GM12878 (cell line): ENCODE measurements around the gene RALGAPB. TPM values are rescaled to one million over a fixed set of nuclear protein-coding genes. Genes with fewer than 3 reads are reported as not detected.
A peak's percentile ranks its signal among the peaks of the same experiment; 100 is the strongest.

Experiments used
- BMI1 ChIP-seq: fragments of 450-650 bp; IDR thresholded peaks from 2 replicates; pipeline ENCODE4 v1.6.1; 2016; ENCODE audit warnings: mild to moderate bottlenecking, moderate library complexity, borderline replicate concordance
- CBX5 ChIP-seq: sonication (generic); IDR thresholded peaks from 2 replicates; pipeline ENCODE4 v1.6.1; 2016; ENCODE audit warnings: low read depth, moderate library complexity, mild to moderate bottlenecking, inconsistent platforms
- CEBPB ChIP-seq, 2 experiments: fragments of 150-350 bp in 1 of 2; IDR thresholded peaks; 2 replicates each; pipeline ENCODE4 v1.6.1; 2012 to 2014; ENCODE audit warnings: low read depth in 2 of 2, low read length in 2 of 2, borderline replicate concordance in 1 of 2, inconsistent platforms in 1 of 2
- CHD1 ChIP-seq: IDR thresholded peaks from 2 replicates; pipeline ENCODE4 v1.6.1; 2012; ENCODE audit warnings: low read depth, low read length, improper control_type of control experiment
- CREB1 ChIP-seq: IDR thresholded peaks from 2 replicates; pipeline ENCODE4 v1.6.1; 2012; ENCODE audit warnings: low read depth, mild to moderate bottlenecking, inconsistent platforms
- CREM ChIP-seq: IDR thresholded peaks from 2 replicates; pipeline ENCODE4 v1.6.1; 2014; ENCODE audit warnings: antibody characterized with exemption, low read depth
- HDGF ChIP-seq: fragments of 450-650 bp; IDR thresholded peaks from 2 replicates; pipeline ENCODE4 v1.6.1; 2016; ENCODE audit warnings: antibody characterized with exemption
- JUND ChIP-seq: IDR thresholded peaks from 2 replicates; pipeline ENCODE4 v1.6.1; 2012; ENCODE audit warnings: low read depth, mild to moderate bottlenecking, low read length, improper control_type of control experiment, moderate library complexity
- KAT2A ChIP-seq: conservative IDR thresholded peaks from 2 replicates; pipeline ENCODE4 v1.6.1; 2011; ENCODE audit warnings: low read depth, low read length; ENCODE audit not compliant: control insufficient read depth
- MYC ChIP-seq: IDR thresholded peaks from 2 replicates; pipeline ENCODE4 v1.6.1; 2011; ENCODE audit warnings: mild to moderate bottlenecking, low read length, moderate library complexity, inconsistent platforms; ENCODE audit not compliant: insufficient read depth, insufficient replicate concordance, insufficient read length, severe bottlenecking
- NFXL1 ChIP-seq: fragments of 450-650 bp; IDR thresholded peaks from 2 replicates; pipeline ENCODE4 v1.6.1; 2017; ENCODE audit warnings: antibody characterized with exemption, mild to moderate bottlenecking, borderline replicate concordance
- RELA ChIP-seq: fragments of 450-650 bp; IDR thresholded peaks from 2 replicates; pipeline ENCODE4 v1.8.0; 2014; ENCODE audit warnings: borderline replicate concordance; ENCODE audit not compliant: partially characterized antibody
- RFX5 ChIP-seq: IDR thresholded peaks from 2 replicates; pipeline ENCODE4 v1.6.1; 2011; ENCODE audit warnings: low read depth, low read length, improper control_type of control experiment
- SIN3A ChIP-seq: IDR thresholded peaks from 2 replicates; pipeline ENCODE4 v1.6.1; 2012; ENCODE audit warnings: low read depth, low read length, improper control_type of control experiment
- SMC3 ChIP-seq: IDR thresholded peaks from 2 replicates; pipeline ENCODE4 v1.6.1; 2011; ENCODE audit warnings: low read length, improper control_type of control experiment, borderline replicate concordance
- TBL1XR1 ChIP-seq: IDR thresholded peaks from 2 replicates; pipeline ENCODE4 v1.6.1; 2012; ENCODE audit warnings: low read depth, low read length, improper control_type of control experiment
- ZNF622 ChIP-seq: fragments of 450-650 bp; IDR thresholded peaks from 2 replicates; pipeline ENCODE4 v1.6.1; 2017; ENCODE audit warnings: mild to moderate bottlenecking, inconsistent platforms
- polyA plus RNA-seq, 11 experiments: library from polyadenylated mRNA; depleted of rRNA in 4 of 11; unstranded in 6 of 11; stranded (reverse) in 5 of 11; fragments of >200 nt; fragmentation: Nextera tagmentation in 4 of 11; fragmentation: Illumina TruSeq in 1 of 11; extraction: Ambion mirVana in 4 of 11; extraction: Trizol in 1 of 11; gene quantifications; 1 replicate in 1 of 11; 2 replicates in 10 of 11; pipeline versions ENCODE4 v1.2.1 to v1.2.3, GENCODE V29; 2011 to 2016; ENCODE audit warnings: inconsistent platforms in 2 of 11, missing spikeins in 2 of 11, low read depth in 1 of 11
- total RNA-seq, 4 experiments: library from RNA; depleted of rRNA in 3 of 4; stranded (reverse); fragments of >200 nt in 3 of 4; fragmentation: Illumina TruSeq in 1 of 4; extraction: Trizol in 1 of 4; gene quantifications; 2 replicates each; pipeline versions ENCODE4 v1.2.1 to v1.2.3, GENCODE V29; 2013 to 2021
- TF ChIP-seq, protein P1 (sequence below): IDR thresholded peaks from 2 replicates; pipeline ENCODE4 v1.6.1; 2012; ENCODE audit warnings: improper control_type of control experiment, low read depth, low read length; ENCODE audit not compliant: insufficient replicate concordance
- TF ChIP-seq, protein P2 (sequence below): IDR thresholded peaks from 2 replicates; pipeline ENCODE4 v1.6.1; 2011; ENCODE audit warnings: mild to moderate bottlenecking, low read depth, low read length, moderate library complexity; ENCODE audit not compliant: insufficient replicate concordance
- TF ChIP-seq, protein P3 (sequence below), 3 experiments: IDR thresholded peaks in 2 of 3; conservative IDR thresholded peaks in 1 of 3; 2 replicates each; pipeline ENCODE4 v1.5.1; 2011; ENCODE audit warnings: low read depth in 3 of 3, low read length in 3 of 3, mild to moderate bottlenecking in 3 of 3, control low read depth in 2 of 3, moderate library complexity in 2 of 3, inconsistent platforms in 1 of 3, mixed read lengths in 1 of 3; ENCODE audit not compliant: control insufficient read depth in 2 of 3, insufficient read depth in 1 of 3; ENCODE audit errors: extremely low read depth in 1 of 3
- TF ChIP-seq, protein P4 (sequence below): IDR thresholded peaks from 2 replicates; pipeline ENCODE4 v1.6.1; 2011; ENCODE audit warnings: borderline replicate concordance, low read depth, mild to moderate bottlenecking, moderate library complexity, mixed read lengths, low read length; ENCODE audit not compliant: insufficient read depth; ENCODE audit errors: extremely low read length

RALGAPB gene
- total and polyA plus RNA-seq, 10 of the 15 experiments (the other 5 are each of a cell fraction or from before 2014, with no cell fraction given), result 3.7 to 23.2 (median 15.5) TPM

DNA sequence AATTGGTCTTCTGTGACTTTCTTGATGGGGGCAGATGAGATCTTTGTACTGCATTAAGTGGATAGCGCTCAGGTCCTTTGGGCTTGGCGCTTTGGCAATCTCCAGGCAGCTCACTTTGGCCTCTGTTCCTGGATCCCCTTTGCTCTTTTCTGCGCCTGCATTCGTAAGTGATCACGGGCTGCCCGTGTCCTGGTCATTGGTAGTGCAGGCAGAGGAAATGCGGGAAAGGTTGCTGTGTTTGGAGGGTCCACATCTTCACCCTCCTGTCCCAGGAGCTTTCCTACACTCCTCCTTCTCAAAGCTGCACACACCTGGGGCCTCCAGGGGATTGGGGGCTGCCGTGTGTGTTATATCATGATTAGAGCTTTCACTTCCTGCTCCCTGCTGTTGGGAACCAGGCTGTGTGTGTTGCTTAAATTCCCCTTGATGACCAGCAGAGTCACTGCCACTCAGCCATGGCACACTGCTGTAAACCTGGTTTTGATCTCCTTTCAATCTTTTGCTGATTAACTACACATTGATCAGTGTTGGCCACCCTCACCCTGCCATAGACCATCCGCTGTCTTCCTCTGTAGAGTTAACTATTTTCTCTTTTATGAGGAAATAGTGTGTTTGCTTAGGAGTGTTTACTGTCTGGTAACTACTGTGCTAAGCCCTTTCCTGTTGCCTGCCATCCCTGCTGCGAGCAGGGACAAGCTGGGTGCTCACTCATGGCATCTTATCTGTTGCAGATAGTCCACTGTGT is 24.5 kb upstream of the RALGAPB start (continued):
- TF ChIP-seq CHD1, result no peak
- TF ChIP-seq, protein P1, sequence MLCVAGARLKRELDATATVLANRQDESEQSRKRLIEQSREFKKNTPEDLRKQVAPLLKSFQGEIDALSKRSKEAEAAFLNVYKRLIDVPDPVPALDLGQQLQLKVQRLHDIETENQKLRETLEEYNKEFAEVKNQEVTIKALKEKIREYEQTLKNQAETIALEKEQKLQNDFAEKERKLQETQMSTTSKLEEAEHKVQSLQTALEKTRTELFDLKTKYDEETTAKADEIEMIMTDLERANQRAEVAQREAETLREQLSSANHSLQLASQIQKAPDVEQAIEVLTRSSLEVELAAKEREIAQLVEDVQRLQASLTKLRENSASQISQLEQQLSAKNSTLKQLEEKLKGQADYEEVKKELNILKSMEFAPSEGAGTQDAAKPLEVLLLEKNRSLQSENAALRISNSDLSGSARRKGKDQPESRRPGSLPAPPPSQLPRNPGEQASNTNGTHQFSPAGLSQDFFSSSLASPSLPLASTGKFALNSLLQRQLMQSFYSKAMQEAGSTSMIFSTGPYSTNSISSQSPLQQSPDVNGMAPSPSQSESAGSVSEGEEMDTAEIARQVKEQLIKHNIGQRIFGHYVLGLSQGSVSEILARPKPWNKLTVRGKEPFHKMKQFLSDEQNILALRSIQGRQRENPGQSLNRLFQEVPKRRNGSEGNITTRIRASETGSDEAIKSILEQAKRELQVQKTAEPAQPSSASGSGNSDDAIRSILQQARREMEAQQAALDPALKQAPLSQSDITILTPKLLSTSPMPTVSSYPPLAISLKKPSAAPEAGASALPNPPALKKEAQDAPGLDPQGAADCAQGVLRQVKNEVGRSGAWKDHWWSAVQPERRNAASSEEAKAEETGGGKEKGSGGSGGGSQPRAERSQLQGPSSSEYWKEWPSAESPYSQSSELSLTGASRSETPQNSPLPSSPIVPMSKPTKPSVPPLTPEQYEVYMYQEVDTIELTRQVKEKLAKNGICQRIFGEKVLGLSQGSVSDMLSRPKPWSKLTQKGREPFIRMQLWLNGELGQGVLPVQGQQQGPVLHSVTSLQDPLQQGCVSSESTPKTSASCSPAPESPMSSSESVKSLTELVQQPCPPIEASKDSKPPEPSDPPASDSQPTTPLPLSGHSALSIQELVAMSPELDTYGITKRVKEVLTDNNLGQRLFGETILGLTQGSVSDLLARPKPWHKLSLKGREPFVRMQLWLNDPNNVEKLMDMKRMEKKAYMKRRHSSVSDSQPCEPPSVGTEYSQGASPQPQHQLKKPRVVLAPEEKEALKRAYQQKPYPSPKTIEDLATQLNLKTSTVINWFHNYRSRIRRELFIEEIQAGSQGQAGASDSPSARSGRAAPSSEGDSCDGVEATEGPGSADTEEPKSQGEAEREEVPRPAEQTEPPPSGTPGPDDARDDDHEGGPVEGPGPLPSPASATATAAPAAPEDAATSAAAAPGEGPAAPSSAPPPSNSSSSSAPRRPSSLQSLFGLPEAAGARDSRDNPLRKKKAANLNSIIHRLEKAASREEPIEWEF, result no peak
- no peak for TF ChIP-seq SIN3A
- TF ChIP-seq RELA, result no peak
- TF ChIP-seq HDGF, result peak; percentile 48; the same call in 1 of the 2 replicates
- no peak for TF ChIP-seq CREB1
- TF ChIP-seq, protein P2, sequence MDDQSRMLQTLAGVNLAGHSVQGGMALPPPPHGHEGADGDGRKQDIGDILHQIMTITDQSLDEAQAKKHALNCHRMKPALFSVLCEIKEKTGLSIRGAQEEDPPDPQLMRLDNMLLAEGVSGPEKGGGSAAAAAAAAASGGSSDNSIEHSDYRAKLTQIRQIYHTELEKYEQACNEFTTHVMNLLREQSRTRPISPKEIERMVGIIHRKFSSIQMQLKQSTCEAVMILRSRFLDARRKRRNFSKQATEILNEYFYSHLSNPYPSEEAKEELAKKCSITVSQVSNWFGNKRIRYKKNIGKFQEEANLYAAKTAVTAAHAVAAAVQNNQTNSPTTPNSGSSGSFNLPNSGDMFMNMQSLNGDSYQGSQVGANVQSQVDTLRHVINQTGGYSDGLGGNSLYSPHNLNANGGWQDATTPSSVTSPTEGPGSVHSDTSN, result no peak
- no peak for TF ChIP-seq ZNF622
- no peak for TF ChIP-seq RFX5
- TF ChIP-seq TBL1XR1, result no peak
- TF ChIP-seq, protein P3, sequence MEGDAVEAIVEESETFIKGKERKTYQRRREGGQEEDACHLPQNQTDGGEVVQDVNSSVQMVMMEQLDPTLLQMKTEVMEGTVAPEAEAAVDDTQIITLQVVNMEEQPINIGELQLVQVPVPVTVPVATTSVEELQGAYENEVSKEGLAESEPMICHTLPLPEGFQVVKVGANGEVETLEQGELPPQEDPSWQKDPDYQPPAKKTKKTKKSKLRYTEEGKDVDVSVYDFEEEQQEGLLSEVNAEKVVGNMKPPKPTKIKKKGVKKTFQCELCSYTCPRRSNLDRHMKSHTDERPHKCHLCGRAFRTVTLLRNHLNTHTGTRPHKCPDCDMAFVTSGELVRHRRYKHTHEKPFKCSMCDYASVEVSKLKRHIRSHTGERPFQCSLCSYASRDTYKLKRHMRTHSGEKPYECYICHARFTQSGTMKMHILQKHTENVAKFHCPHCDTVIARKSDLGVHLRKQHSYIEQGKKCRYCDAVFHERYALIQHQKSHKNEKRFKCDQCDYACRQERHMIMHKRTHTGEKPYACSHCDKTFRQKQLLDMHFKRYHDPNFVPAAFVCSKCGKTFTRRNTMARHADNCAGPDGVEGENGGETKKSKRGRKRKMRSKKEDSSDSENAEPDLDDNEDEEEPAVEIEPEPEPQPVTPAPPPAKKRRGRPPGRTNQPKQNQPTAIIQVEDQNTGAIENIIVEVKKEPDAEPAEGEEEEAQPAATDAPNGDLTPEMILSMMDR (IDR thresholded peaks at IDR 0.05 in 2 of 3, conservative IDR thresholded peaks at IDR 0.05 in 1 of 3; ENCODE audit: control insufficient read depth in 2 of 3, extremely low read depth in 1 of 3, insufficient read depth in 1 of 3, low read depth in 3 of 3, low read length in 3 of 3), result peak in 2 of 3 experiments; percentile 1 to 9; a peak in 1 of 6 replicates
- no peak for TF ChIP-seq NFXL1
- no peak for TF ChIP-seq JUND
- TF ChIP-seq, protein P4, sequence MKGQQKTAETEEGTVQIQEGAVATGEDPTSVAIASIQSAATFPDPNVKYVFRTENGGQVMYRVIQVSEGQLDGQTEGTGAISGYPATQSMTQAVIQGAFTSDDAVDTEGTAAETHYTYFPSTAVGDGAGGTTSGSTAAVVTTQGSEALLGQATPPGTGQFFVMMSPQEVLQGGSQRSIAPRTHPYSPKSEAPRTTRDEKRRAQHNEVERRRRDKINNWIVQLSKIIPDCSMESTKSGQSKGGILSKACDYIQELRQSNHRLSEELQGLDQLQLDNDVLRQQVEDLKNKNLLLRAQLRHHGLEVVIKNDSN, result no peak
- no peak for TF ChIP-seq KAT2A
- TF ChIP-seq CEBPB (IDR thresholded peaks at IDR 0.05; ENCODE audit: borderline replicate concordance in 1 of 2, low read depth in 2 of 2, low read length in 2 of 2), result no peak
- no peak for TF ChIP-seq CBX5
- TF ChIP-seq BMI1, result no peak
- no peak for TF ChIP-seq MYC
- no peak for TF ChIP-seq SMC3
- no peak for TF ChIP-seq CREM
